DND-41 (cell line): ENCODE measurements around the gene EPDR1.

Experiments
- ATAC-seq: fragments of 200-7000 bp; cut with Tn5 transposase; 3 replicates; pipeline ENCODE4 v1.9.1; 2021; ENCODE audit warnings: low read depth; ENCODE audit not compliant: insufficient read depth
- DNase-seq: peaks from one replicate; pipeline ENCODE4 v3.0.0-alpha.2; 2020
- H2AFZ ChIP-seq: 2 replicates; pipeline ENCODE4 v1.6.0; 2012; ENCODE audit warnings: low read depth, low read length
- H3K27ac ChIP-seq: 2 replicates; pipeline ENCODE4 v1.5.1; 2012; ENCODE audit warnings: low read length, inconsistent platforms
- H3K27me3 ChIP-seq: fragments of 200-600 bp; sonication (generic); 2 replicates; pipeline ENCODE4 v1.6.0; 2012; ENCODE audit warnings: low read length, mild to moderate bottlenecking, inconsistent platforms; ENCODE audit not compliant: insufficient read depth, poor library complexity
- H3K36me3 ChIP-seq: 2 replicates; pipeline ENCODE4 v1.5.1; 2012; ENCODE audit warnings: low read length, inconsistent platforms; ENCODE audit not compliant: insufficient read depth
- H3K4me1 ChIP-seq: 2 replicates; pipeline ENCODE4 v1.5.1; 2012; ENCODE audit warnings: mild to moderate bottlenecking, low read length; ENCODE audit not compliant: insufficient read depth
- H3K4me2 ChIP-seq: 2 replicates; pipeline ENCODE4 v1.6.0; 2012; ENCODE audit warnings: mild to moderate bottlenecking, moderate library complexity, low read length, inconsistent platforms; ENCODE audit not compliant: insufficient read depth
- H3K4me3 ChIP-seq, 2 experiments: fragments of 200-600 bp in 1 of 2; shearing (Covaris generic) in 1 of 2; 2 replicates each; pipeline ENCODE4 v1.5.1; 2012 to 2016; ENCODE audit warnings: inconsistent platforms in 2 of 2, low read length in 2 of 2, mild to moderate bottlenecking in 2 of 2, low read depth in 1 of 2, moderate library complexity in 1 of 2
- H3K79me2 ChIP-seq: 2 replicates; pipeline ENCODE4 v1.6.0; 2012; ENCODE audit warnings: low read length, inconsistent platforms; ENCODE audit not compliant: insufficient read depth
- H3K9ac ChIP-seq: 2 replicates; pipeline ENCODE4 v1.6.0; 2012; ENCODE audit warnings: low read depth, mild to moderate bottlenecking, inconsistent platforms, low read length, moderate library complexity
- H3K9me3 ChIP-seq: 2 replicates; pipeline ENCODE4 v1.5.1; 2012; ENCODE audit warnings: low read length, moderate library complexity, mild to moderate bottlenecking, inconsistent platforms; ENCODE audit not compliant: insufficient read depth, severe bottlenecking
- H4K20me1 ChIP-seq: 2 replicates; pipeline ENCODE4 v1.6.0; 2012; ENCODE audit warnings: low read length; ENCODE audit not compliant: insufficient read depth
- EZH2 ChIP-seq: IDR thresholded peaks from 3 replicates; pipeline ENCODE4 v1.6.1; 2012; ENCODE audit warnings: borderline replicate concordance, low read depth, mild to moderate bottlenecking, moderate library complexity, low read length, inconsistent platforms; ENCODE audit not compliant: severe bottlenecking
- TF ChIP-seq, protein P1 (sequence below): IDR thresholded peaks from 2 replicates; pipeline ENCODE4 v1.5.1; 2012; ENCODE audit warnings: borderline replicate concordance, low read length, moderate library complexity, mild to moderate bottlenecking; ENCODE audit not compliant: poor library complexity, severe bottlenecking; ENCODE audit errors: extremely low read depth

The EPDR1 gene

GRCh38 chr7:37930226-37930948, 9.9 kb downstream of the EPDR1 start:
- no peaks in the 10 kb centered on the region for H3K27me3 ChIP-seq
- no peak for TF ChIP-seq EZH2
- TF ChIP-seq, protein P1, sequence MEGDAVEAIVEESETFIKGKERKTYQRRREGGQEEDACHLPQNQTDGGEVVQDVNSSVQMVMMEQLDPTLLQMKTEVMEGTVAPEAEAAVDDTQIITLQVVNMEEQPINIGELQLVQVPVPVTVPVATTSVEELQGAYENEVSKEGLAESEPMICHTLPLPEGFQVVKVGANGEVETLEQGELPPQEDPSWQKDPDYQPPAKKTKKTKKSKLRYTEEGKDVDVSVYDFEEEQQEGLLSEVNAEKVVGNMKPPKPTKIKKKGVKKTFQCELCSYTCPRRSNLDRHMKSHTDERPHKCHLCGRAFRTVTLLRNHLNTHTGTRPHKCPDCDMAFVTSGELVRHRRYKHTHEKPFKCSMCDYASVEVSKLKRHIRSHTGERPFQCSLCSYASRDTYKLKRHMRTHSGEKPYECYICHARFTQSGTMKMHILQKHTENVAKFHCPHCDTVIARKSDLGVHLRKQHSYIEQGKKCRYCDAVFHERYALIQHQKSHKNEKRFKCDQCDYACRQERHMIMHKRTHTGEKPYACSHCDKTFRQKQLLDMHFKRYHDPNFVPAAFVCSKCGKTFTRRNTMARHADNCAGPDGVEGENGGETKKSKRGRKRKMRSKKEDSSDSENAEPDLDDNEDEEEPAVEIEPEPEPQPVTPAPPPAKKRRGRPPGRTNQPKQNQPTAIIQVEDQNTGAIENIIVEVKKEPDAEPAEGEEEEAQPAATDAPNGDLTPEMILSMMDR = no peak
- peaks cover 13% of the 10 kb centered on the region; the same call in 1 of the 2 replicates for H3K36me3 ChIP-seq
- H3K9me3 ChIP-seq = peaks cover 1% of the 10 kb centered on the region
- H3K9ac ChIP-seq = no peak overlapping the region
- no peak overlapping the region for H3K4me2 ChIP-seq
- no peak overlapping the region for H3K27ac ChIP-seq
- no peak overlapping the region for H3K4me3 ChIP-seq
- no peak overlapping the region for H2AFZ ChIP-seq
- peaks cover 75% of the 10 kb centered on the region for H3K79me2 ChIP-seq
- peaks cover 7% of the 10 kb centered on the region; the same call in 1 of the 2 replicates for H4K20me1 ChIP-seq
- no peak for DNase-seq
- ATAC-seq = no peak
- H3K4me1 ChIP-seq = no peaks in the 10 kb centered on the region

GRCh38 chr7:37932543-37932942, 12.1 kb downstream of the EPDR1 start:
- peaks cover 4% of the 10 kb centered on the region; the same call in 1 of the 2 replicates for H4K20me1 ChIP-seq
- ATAC-seq = no peak
- TF ChIP-seq, protein P1 = no peak
- TF ChIP-seq EZH2 = no peak

DNA sequence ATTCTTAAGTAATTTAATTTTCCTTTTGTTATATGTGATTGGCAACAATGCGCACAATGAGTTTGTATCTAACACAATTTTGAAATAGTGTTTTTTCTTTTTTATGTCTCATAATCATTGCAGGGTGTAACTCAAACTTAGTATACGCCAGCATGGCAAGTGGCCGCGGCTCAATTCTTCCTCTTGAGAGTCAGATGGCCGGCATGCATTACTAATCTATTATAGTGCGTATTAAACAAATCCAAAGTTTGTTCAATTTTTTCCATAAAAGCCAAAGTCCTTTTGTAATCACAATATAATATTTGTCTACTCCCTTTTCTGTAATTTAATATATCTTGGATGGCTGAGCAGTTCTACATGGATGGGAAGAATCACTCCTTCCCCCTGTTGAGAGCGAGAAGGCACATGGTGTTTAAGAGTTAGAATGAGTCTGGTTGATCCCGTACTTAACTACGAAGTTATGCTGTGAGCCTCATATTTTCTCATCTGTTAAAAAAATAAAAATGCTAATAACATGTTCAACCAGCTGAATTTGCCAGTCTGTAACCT, 12.7 kb downstream of the EPDR1 start:
- H4K20me1 ChIP-seq = peaks cover 4% of the 10 kb centered on the region; the same call in 1 of the 2 replicates
- H3K9me3 ChIP-seq = no peaks in the 10 kb centered on the region
- TF ChIP-seq, protein P1 = no peak
- no peak for TF ChIP-seq EZH2
- no peak overlapping the region for H3K4me3 ChIP-seq
- no peak overlapping the region for H2AFZ ChIP-seq
- ATAC-seq = no peak
- H3K9ac ChIP-seq = no peak overlapping the region
- peaks cover 54% of the 10 kb centered on the region for H3K79me2 ChIP-seq
- H3K36me3 ChIP-seq = peaks cover 11% of the 10 kb centered on the region; the same call in 1 of the 2 replicates
- no peak overlapping the region for H3K4me2 ChIP-seq
- no peak for DNase-seq
- no peaks in the 10 kb centered on the region for H3K27me3 ChIP-seq
- H3K4me1 ChIP-seq = no peaks in the 10 kb centered on the region
- H3K27ac ChIP-seq = no peak overlapping the region

More at GRCh38 chr7:37932543-37932942, 12.1 kb downstream of the EPDR1 start:
- H3K79me2 ChIP-seq = peaks cover 59% of the 10 kb centered on the region
- H3K4me1 ChIP-seq = no peaks in the 10 kb centered on the region
- peaks cover 11% of the 10 kb centered on the region; the same call in 1 of the 2 replicates for H3K36me3 ChIP-seq
- H3K9ac ChIP-seq = no peak overlapping the region
- no peak overlapping the region for H2AFZ ChIP-seq
- H3K4me2 ChIP-seq = no peak overlapping the region
- H3K9me3 ChIP-seq = no peaks in the 10 kb centered on the region
- H3K27ac ChIP-seq = no peak overlapping the region
- no peaks in the 10 kb centered on the region for H3K27me3 ChIP-seq
- no peak for DNase-seq
- no peak overlapping the region for H3K4me3 ChIP-seq
